Nephron (organoid): ENCODE data around the gene GLOD5.

Experiments
- H3K27ac Mint-ChIP-seq, 3 experiments: 2 replicates each; pipeline ENCODE4 v1.8.0; 2020; ENCODE audit warnings: mixed read lengths in 3 of 3, mild to moderate bottlenecking in 2 of 3, moderate library complexity in 1 of 3
- H3K27me3 Mint-ChIP-seq: 2 replicates; pipeline ENCODE4 v1.8.0; 2021; ENCODE audit warnings: low read depth, mild to moderate bottlenecking, moderate library complexity, mixed read lengths
- H3K36me3 Mint-ChIP-seq: 2 replicates; pipeline ENCODE4 v1.8.0; 2020; ENCODE audit warnings: low read depth, mixed read lengths
- H3K4me1 Mint-ChIP-seq: 2 replicates; pipeline ENCODE4 v1.8.0; 2020; ENCODE audit warnings: mixed read lengths
- H3K4me3 Mint-ChIP-seq, 3 experiments: 2 replicates each; pipeline ENCODE4 v1.8.0; 2020; ENCODE audit warnings: mild to moderate bottlenecking in 3 of 3, mixed read lengths in 3 of 3, moderate library complexity in 2 of 3
- H3K9me3 Mint-ChIP-seq: 2 replicates; pipeline ENCODE4 v1.8.0; 2020; ENCODE audit warnings: mixed read lengths
- CTCF ChIP-seq, 3 experiments: fragments of 200-600 bp; sonication (generic); IDR thresholded peaks; one replicate each; pipeline ENCODE4 v1.5.0; 2021; ENCODE audit warnings: antibody characterized with exemption in 3 of 3; ENCODE audit not compliant: unreplicated experiment in 3 of 3

The GLOD5 gene

GRCh38 chrX:48792219-48792618, 30.7 kb downstream of the GLOD5 start:
- Mint-ChIP-seq H3K4me1 (no peaks in the 10 kb centered on the region), H3K36me3 (no peaks in the 10 kb centered on the region), H3K27me3 (peaks cover 4% of the 10 kb centered on the region), H3K9me3 (peaks cover 14% of the 10 kb centered on the region), H3K27ac (no peak overlapping the region), H3K4me3 (no peak overlapping the region)
- no peak for TF ChIP-seq CTCF (IDR thresholded peaks at IDR 0.05; ENCODE audit: unreplicated experiment in 3 of 3)

- peaks cover 11% of the 10 kb centered on the region for H3K9me3 Mint-ChIP-seq
- H3K4me1 Mint-ChIP-seq = no peaks in the 10 kb centered on the region
- H3K4me3 Mint-ChIP-seq = no peak overlapping the region
- H3K36me3 Mint-ChIP-seq = no peaks in the 10 kb centered on the region
- H3K27me3 Mint-ChIP-seq = no peaks in the 10 kb centered on the region
- TF ChIP-seq CTCF (IDR thresholded peaks at IDR 0.05; ENCODE audit: unreplicated experiment in 3 of 3) = no peak
- H3K27ac Mint-ChIP-seq = no peak overlapping the region
These were observed 32.4 kb downstream of the GLOD5 start for GRCh38 chrX:48793935-48794334.

- no peak overlapping the region for H3K4me3 Mint-ChIP-seq
- peaks cover 11% of the 10 kb centered on the region for H3K9me3 Mint-ChIP-seq
- H3K27ac Mint-ChIP-seq = no peak overlapping the region
- H3K36me3 Mint-ChIP-seq = no peaks in the 10 kb centered on the region
- no peak for TF ChIP-seq CTCF (IDR thresholded peaks at IDR 0.05; ENCODE audit: unreplicated experiment in 3 of 3)
- H3K27me3 Mint-ChIP-seq = no peaks in the 10 kb centered on the region
- H3K4me1 Mint-ChIP-seq = no peaks in the 10 kb centered on the region
These were observed 32.9 kb downstream of the GLOD5 start for GRCh38 chrX:48794340-48794910.

GRCh38 chrX:48794911-48795515, 33.5 kb downstream of the GLOD5 start:
- no peak overlapping the region for H3K27ac Mint-ChIP-seq
- H3K9me3 Mint-ChIP-seq = peaks cover 11% of the 10 kb centered on the region
- TF ChIP-seq CTCF (IDR thresholded peaks at IDR 0.05; ENCODE audit: unreplicated experiment in 3 of 3) = no peak

GRCh38 chrX:48798318-48798717, 36.8 kb downstream of the GLOD5 start:
- TF ChIP-seq CTCF (IDR thresholded peaks at IDR 0.05; ENCODE audit: unreplicated experiment in 3 of 3) = no peak

More at GRCh38 chrX:48794911-48795515, 33.5 kb downstream of the GLOD5 start:
- no peaks in the 10 kb centered on the region for H3K27me3 Mint-ChIP-seq
- no peaks in the 10 kb centered on the region for H3K4me1 Mint-ChIP-seq
- H3K4me3 Mint-ChIP-seq = no peak overlapping the region
- H3K36me3 Mint-ChIP-seq = no peaks in the 10 kb centered on the region

More at GRCh38 chrX:48798318-48798717, 36.8 kb downstream of the GLOD5 start:
- Mint-ChIP-seq H3K4me3 (peak overlapping the region in 1 of 3 experiments; percentile 13), H3K4me1 (peaks cover 10% of the 10 kb centered on the region), H3K27me3 (no peaks in the 10 kb centered on the region), H3K27ac (no peak overlapping the region), H3K9me3 (peaks cover 18% of the 10 kb centered on the region), H3K36me3 (peaks cover 8% of the 10 kb centered on the region)
